GM23338 (cell line): ENCODE measurements around the gene HABP4. TPM values are rescaled to one million over a fixed set of nuclear protein-coding genes. Genes with fewer than 3 reads are reported as not detected.
A peak's percentile ranks its signal among the peaks of the same experiment; 100 is the strongest.

ENCODE experiments used
- ATAC-seq: fragments of 200-7000 bp; cut with Tn5 transposase; 3 replicates; pipeline ENCODE4 v1.9.1; 2020
- DNase-seq: peaks from one replicate; pipeline ENCODE4 v3.0.0-alpha.2; 2015; ENCODE audit warnings: low spot score
- H2AFZ ChIP-seq: fragments of 200-600 bp; sonication (generic); 2 replicates; pipeline ENCODE4 v1.8.0; 2016; ENCODE audit warnings: antibody characterized with exemption, mild to moderate bottlenecking, moderate library complexity
- H3F3A ChIP-seq: fragments of 200-600 bp; sonication (generic); replicated peaks from 2 replicates; pipeline ENCODE4 v1.8.0; 2017; ENCODE audit warnings: antibody characterized with exemption, mixed run types, low read depth
- H3K27ac ChIP-seq: fragments of 200-600 bp; sonication (generic); 2 replicates; pipeline ENCODE4 v1.6.1; 2016; ENCODE audit warnings: low read depth
- H3K27me3 ChIP-seq: fragments of 200-600 bp; sonication (generic); 2 replicates; pipeline ENCODE4 v1.8.0; 2016; ENCODE audit warnings: mild to moderate bottlenecking, mixed run types, moderate library complexity; ENCODE audit not compliant: insufficient read depth
- H3K36me3 ChIP-seq: fragments of 200-600 bp; sonication (generic); 2 replicates; pipeline ENCODE4 v1.8.0; 2016; ENCODE audit warnings: mild to moderate bottlenecking; ENCODE audit not compliant: insufficient read depth
- H3K4me1 ChIP-seq: fragments of 200-600 bp; sonication (generic); 2 replicates; pipeline ENCODE4 v1.8.0; 2016; ENCODE audit warnings: mild to moderate bottlenecking, moderate library complexity; ENCODE audit not compliant: insufficient read depth
- H3K4me2 ChIP-seq: fragments of 200-600 bp; sonication (generic); 2 replicates; pipeline ENCODE4 v1.7.1; 2017; ENCODE audit warnings: mixed run types
- H3K4me3 ChIP-seq: fragments of 200-600 bp; sonication (generic); 2 replicates; pipeline ENCODE4 v1.6.1; 2016; ENCODE audit warnings: mixed run types
- H3K79me2 ChIP-seq: fragments of 200-600 bp; sonication (generic); replicated peaks from 2 replicates; pipeline ENCODE4 v1.8.0; 2017; ENCODE audit warnings: mild to moderate bottlenecking; ENCODE audit not compliant: insufficient read depth
- H3K9me2 ChIP-seq: fragments of 200-600 bp; sonication (generic); 2 replicates; pipeline ENCODE4 v1.8.0; 2017; ENCODE audit not compliant: insufficient read depth
- H4K20me1 ChIP-seq: fragments of 200-600 bp; sonication (generic); replicated peaks from 2 replicates; pipeline ENCODE4 v1.8.0; 2017; ENCODE audit warnings: mild to moderate bottlenecking; ENCODE audit not compliant: insufficient read depth
- H3K27ac Mint-ChIP-seq: 2 replicates; pipeline ENCODE4 v1.8.0; 2020; ENCODE audit warnings: inconsistent platforms, mild to moderate bottlenecking, moderate library complexity, mixed read lengths
- H3K27me3 Mint-ChIP-seq: 3 replicates; pipeline ENCODE4 v1.8.0; 2022; ENCODE audit warnings: low read depth, mild to moderate bottlenecking, moderate library complexity, mixed read lengths, inconsistent platforms; ENCODE audit not compliant: insufficient read depth, poor library complexity
- H3K36me3 Mint-ChIP-seq: 3 replicates; pipeline ENCODE4 v1.8.0; 2021; ENCODE audit warnings: low read depth, mild to moderate bottlenecking, inconsistent platforms, moderate library complexity, mixed read lengths
- H3K4me1 Mint-ChIP-seq: 3 replicates; pipeline ENCODE4 v1.8.0; 2020; ENCODE audit warnings: mild to moderate bottlenecking, inconsistent platforms, mixed read lengths
- H3K4me3 Mint-ChIP-seq: 3 replicates; pipeline ENCODE4 v1.8.0; 2021; ENCODE audit warnings: moderate library complexity, mild to moderate bottlenecking, inconsistent platforms, mixed read lengths
- H3K9me3 Mint-ChIP-seq: 3 replicates; pipeline ENCODE4 v1.8.0; 2020; ENCODE audit warnings: moderate library complexity, mild to moderate bottlenecking, inconsistent platforms, mixed read lengths
- CREB1 ChIP-seq: fragments of 250-450 bp; sonication (Bioruptor Pico); IDR thresholded peaks from 2 replicates; pipeline ENCODE4 v1.5.0; 2020; ENCODE audit warnings: low read depth, mild to moderate bottlenecking, moderate library complexity
- EZH2 ChIP-seq: fragments of 200-600 bp; sonication (generic); IDR thresholded peaks from one replicate; pipeline ENCODE4 v1.8.0; 2017; ENCODE audit warnings: antibody characterized with exemption, mild to moderate bottlenecking, low read depth; ENCODE audit not compliant: unreplicated experiment
- EZH2phosphoT487 ChIP-seq: fragments of 200-600 bp; sonication (generic); IDR thresholded peaks from one replicate; pipeline ENCODE4 v1.8.1; 2018; ENCODE audit warnings: antibody characterized with exemption; ENCODE audit not compliant: unreplicated experiment
- NANOG ChIP-seq: IDR thresholded peaks from 2 replicates; pipeline ENCODE4 v1.6.1; 2016; ENCODE audit warnings: antibody characterized with exemption, borderline replicate concordance
- REST ChIP-seq: IDR thresholded peaks from one replicate; pipeline ENCODE4 v1.6.1; 2018; ENCODE audit warnings: antibody characterized with exemption; ENCODE audit not compliant: unreplicated experiment
- ZNF331 ChIP-seq: fragments of 250-450 bp; sonication (Bioruptor Pico); IDR thresholded peaks from 2 replicates; pipeline ENCODE4 v1.5.0; 2020; ENCODE audit warnings: low read depth, mild to moderate bottlenecking, moderate library complexity
- ZNF462 ChIP-seq: fragments of 250-450 bp; sonication (Bioruptor Pico); IDR thresholded peaks from 2 replicates; pipeline ENCODE4 v1.5.0; 2020; ENCODE audit warnings: mild to moderate bottlenecking, moderate library complexity
- polyA plus RNA-seq: library from polyadenylated mRNA; unstranded; fragments of >200 nt; fragmentation: Nextera tagmentation; extraction: Ambion mirVana; gene quantifications from 2 replicates; pipeline ENCODE4 v1.2.1, GENCODE V29; 2016
- total RNA-seq: library from RNA; depleted of rRNA; stranded (reverse); fragments of >200 nt; shearing (Covaris generic); gene quantifications from 2 replicates; pipeline ENCODE4 v1.2.3, GENCODE V29; 2014

The HABP4 gene
- total and polyA plus RNA-seq, 2 experiments from 2014 or later: 8.8 to 9.9 TPM

DNA sequence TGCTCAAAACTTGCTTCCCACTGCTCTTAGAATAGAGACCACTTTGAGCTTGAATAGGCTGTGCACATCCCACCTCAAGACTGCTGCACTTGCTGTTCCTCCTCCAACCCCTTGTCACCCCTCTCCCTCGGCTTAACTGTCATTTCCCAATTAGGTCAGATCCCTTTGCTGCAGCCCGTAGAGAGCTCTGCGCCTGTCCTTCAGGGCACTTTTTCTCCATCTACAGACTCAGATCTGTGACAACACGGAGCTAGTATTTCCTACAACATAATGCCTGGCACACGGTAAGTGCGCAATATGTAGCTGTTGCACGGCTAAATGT is 485 bp upstream of the HABP4 start:
- Histone ChIP-seq H2AFZ (peak overlapping the region; percentile 85), H3K4me1 (no peaks in the 10 kb centered on the region), H4K20me1 (peaks cover 7% of the 10 kb centered on the region; the same call in 1 of the 2 replicates), H3K36me3 (no peaks in the 10 kb centered on the region), H3K79me2 (peaks cover 29% of the 10 kb centered on the region), H3K27ac (no peak overlapping the region), H3F3A (no peaks in the 10 kb centered on the region), H3K4me2 (peak overlapping the region; percentile 84), H3K4me3 (peak overlapping the region; percentile 65), H3K27me3 (peaks cover 31% of the 10 kb centered on the region), H3K9me2 (no peaks in the 10 kb centered on the region)
- DNase-seq: peak; percentile 81
- Mint-ChIP-seq H3K27ac (no peak overlapping the region), H3K36me3 (no peaks in the 10 kb centered on the region), H3K9me3 (no peaks in the 10 kb centered on the region; the same call in 2 of the 3 replicates), H3K4me1 (peaks cover 13% of the 10 kb centered on the region), H3K4me3 (peak overlapping the region; percentile 77), H3K27me3 (peaks cover 26% of the 10 kb centered on the region)
- TF ChIP-seq NANOG: no peak
- TF ChIP-seq CREB1: no peak
- no peak for TF ChIP-seq EZH2
- no peak for TF ChIP-seq REST
- ATAC-seq: peak; percentile 60

DNA sequence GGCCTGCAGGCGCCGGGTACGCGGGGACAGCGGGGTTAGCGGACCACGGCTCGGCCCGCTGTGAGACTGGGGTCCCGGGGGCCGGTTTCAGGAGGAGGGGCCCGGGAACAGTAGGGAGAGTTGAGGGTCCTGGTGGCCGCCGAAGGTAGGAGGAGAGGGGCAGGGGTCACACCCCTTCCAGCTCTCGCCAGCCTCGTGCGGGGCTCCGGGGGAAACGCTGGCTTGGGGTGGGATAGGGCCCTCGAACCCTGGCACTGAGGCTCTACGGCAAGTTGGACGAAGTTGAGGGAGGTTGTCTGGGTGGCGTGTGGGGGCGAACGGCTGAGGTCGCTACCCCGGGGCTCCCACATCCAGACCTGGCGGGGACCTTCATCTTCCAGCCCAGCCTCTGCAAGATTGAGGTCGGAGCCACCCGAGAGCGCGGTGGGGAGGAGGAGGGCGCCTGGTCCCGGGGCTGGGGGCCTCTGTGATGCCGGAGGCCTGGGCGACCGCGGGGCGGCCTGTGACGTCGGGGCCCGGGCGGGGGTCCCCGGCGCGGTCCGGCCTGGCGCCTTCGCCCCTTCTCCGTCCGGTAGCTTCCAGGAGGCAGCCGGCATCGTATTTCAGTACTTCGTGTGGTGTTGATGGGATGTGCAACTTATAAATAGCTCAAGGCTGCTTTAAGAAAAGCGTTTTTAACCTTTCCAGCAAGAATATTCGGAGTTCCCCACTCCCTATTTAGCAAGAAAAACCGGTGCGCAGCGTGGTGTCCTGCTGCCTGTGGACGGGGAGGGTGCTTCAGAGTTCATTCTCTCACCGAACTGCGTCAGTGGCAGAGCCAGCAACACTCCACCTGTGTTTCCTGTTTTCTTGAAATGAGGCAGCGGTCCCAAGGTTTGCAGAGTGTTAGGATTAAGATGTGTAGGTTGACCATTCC is 902 bp downstream of the HABP4 start:
- Mint-ChIP-seq H3K27me3 (peaks cover 26% of the 10 kb centered on the region), H3K9me3 (no peaks in the 10 kb centered on the region; the same call in 2 of the 3 replicates), H3K27ac (no peak overlapping the region), H3K36me3 (no peaks in the 10 kb centered on the region), H3K4me3 (peak overlapping the region; percentile 85), H3K4me1 (peaks cover 13% of the 10 kb centered on the region)
- peak; percentile 25 for ATAC-seq
- TF ChIP-seq EZH2phosphoT487: no peak
- TF ChIP-seq ZNF462 (CRISPR knock-in tag): no peak
- TF ChIP-seq CREB1: peak; percentile 45; the same call in 1 of the 2 replicates
- TF ChIP-seq ZNF331 (CRISPR knock-in tag): no peak
- no peaks in the 10 kb centered on the region for H3F3A ChIP-seq
- H3K27me3 ChIP-seq: peaks cover 31% of the 10 kb centered on the region
- no peaks in the 10 kb centered on the region for H3K9me2 ChIP-seq
- peak overlapping the region; percentile 24; the same call in 1 of the 2 replicates for H2AFZ ChIP-seq
- H3K4me1 ChIP-seq: no peaks in the 10 kb centered on the region
- peak overlapping the region; percentile 65 for H3K4me3 ChIP-seq
- H4K20me1 ChIP-seq: peaks cover 7% of the 10 kb centered on the region; the same call in 1 of the 2 replicates
- H3K36me3 ChIP-seq: no peaks in the 10 kb centered on the region
- H3K27ac ChIP-seq: no peak overlapping the region
- DNase-seq: peak; percentile 52
- peaks cover 30% of the 10 kb centered on the region for H3K79me2 ChIP-seq
- H3K4me2 ChIP-seq: peak overlapping the region; percentile 83
